ENCODE data around the gene PCDHA1.
"Not testable (repeated sequence)": the region's sequence is repeated elsewhere in the genome, so short reads cannot be mapped to it uniquely, and the experiment has no call there.

Gene PCDHA1

GRCh38 chr5:140785905-140786686 is at the start of gene PCDHA1:
Gene PCDHA1, plus strand, starts transcription at chr5:140786140.
- no peak for DNase-seq (ENCODE audit: low spot score)

GRCh38 chr5:140737486-140737885 is 48.5 kb upstream of the PCDHA1 start:
- no peak for DNase-seq (ENCODE audit: low spot score)

GRCh38 chr5:140741967-140742366 is 44.0 kb upstream of the PCDHA1 start:
- DNase-seq (ENCODE audit: low spot score): no peak

- DNase-seq (ENCODE audit: low spot score): no peak
Measured at GRCh38 chr5:140753561-140753960, 32.4 kb upstream of the PCDHA1 start.

- no peak for DNase-seq (ENCODE audit: low spot score)
Measured at GRCh38 chr5:140764177-140764973, 21.6 kb upstream of the PCDHA1 start.

- no peak for DNase-seq (ENCODE audit: low spot score)
Measured at GRCh38 chr5:140767444-140767843, 18.5 kb upstream of the PCDHA1 start.

- no peak for DNase-seq (ENCODE audit: low spot score)
Measured at GRCh38 chr5:140780512-140780911, 5.4 kb upstream of the PCDHA1 start.

- not testable (repeated sequence) for DNase-seq (ENCODE audit: low spot score)
Measured at GRCh38 chr5:140787422-140787821, 1.5 kb downstream of the PCDHA1 start.

GRCh38 chr5:140787849-140788504 is 2.0 kb downstream of the PCDHA1 start:
- DNase-seq (ENCODE audit: low spot score): not testable (repeated sequence)

GRCh38 chr5:140791089-140791488 is 5.1 kb downstream of the PCDHA1 start:
- no peak for DNase-seq (ENCODE audit: low spot score)

GRCh38 chr5:140794595-140795258 is 8.8 kb downstream of the PCDHA1 start, which contains the start of gene PCDHA2:
Gene PCDHA2, plus strand, starts transcription at chr5:140794852.
- DNase-seq (ENCODE audit: low spot score): no peak

GRCh38 chr5:140795259-140795641 is 9.3 kb downstream of the PCDHA1 start:
- DNase-seq (ENCODE audit: low spot score): peak; percentile 28

GRCh38 chr5:140796072-140796717 is 10.3 kb downstream of the PCDHA1 start:
- not testable (repeated sequence) for DNase-seq (ENCODE audit: low spot score)

- DNase-seq (ENCODE audit: low spot score): no peak
Measured at GRCh38 chr5:140796718-140797095, 10.8 kb downstream of the PCDHA1 start.

GRCh38 chr5:140800816-140801493 is 15.0 kb downstream of the PCDHA1 start, which contains the start of gene PCDHA3:
Gene PCDHA3, plus strand, starts transcription at chr5:140801057.
- peak; percentile 14 for DNase-seq (ENCODE audit: low spot score)

GRCh38 chr5:140801494-140801841 is 15.5 kb downstream of the PCDHA1 start:
- no peak for DNase-seq (ENCODE audit: low spot score)

GRCh38 chr5:140802381-140802780 is 16.4 kb downstream of the PCDHA1 start:
- DNase-seq (ENCODE audit: low spot score): not testable (repeated sequence)

GRCh38 chr5:140802781-140803271 is 16.9 kb downstream of the PCDHA1 start:
- no peak for DNase-seq (ENCODE audit: low spot score)

GRCh38 chr5:140806834-140807775 is 21.2 kb downstream of the PCDHA1 start, which contains the start of gene PCDHA4:
Gene PCDHA4, plus strand, starts transcription at chr5:140807068.
- no peak for DNase-seq (ENCODE audit: low spot score)
